PC-9 (cell line): ENCODE measurements around the gene GPM6B.

Source experiments
- CTCF ChIP-seq: fragments of 200-600 bp; sonication (generic); conservative IDR thresholded peaks from 2 replicates; pipeline ENCODE4 v1.6.1; 2017; ENCODE audit warnings: mixed run types, antibody characterized with exemption, mild to moderate bottlenecking, moderate library complexity
- EZH2 ChIP-seq: fragments of 200-600 bp; sonication (generic); IDR thresholded peaks from 2 replicates; pipeline ENCODE4 v1.8.0; 2017; ENCODE audit warnings: antibody characterized with exemption, low read depth

GRCh38 chrX:13741695-13742094 lies 75.2 kb downstream of the GPM6B start:
- TF ChIP-seq CTCF (no peak), EZH2 (no peak)
